Psoas muscle (tissue), 7 donors: Measurements from ENCODE around the gene JMJD1C. TPM values are rescaled to one million over a fixed set of nuclear protein-coding genes. Genes with fewer than 3 reads are reported as not detected.

Source experiments
- polyA plus RNA-seq, 3 donors: library from polyadenylated mRNA; stranded (reverse); fragments of 200-250 nt; gene quantifications; one replicate each; pipeline ENCODE4 v1.2.3, GENCODE V29; 2013
- total RNA-seq, 4 donors: library from RNA; stranded (reverse); fragmentation: NEBNext Ultra II Directional in 2 of 4; extraction: Animal tissue kit (Norgen Biotek cat#: 25700) in 2 of 4; gene quantifications; one replicate each; pipeline versions ENCODE4 v1.2.1 to v1.2.4, GENCODE V29; 2021 to 2023
- donor health status: healthy with polysubstance abuse.
- donor health status: DM: no; HTN: no; CAD: no; lungs with moderate emphysema.
- donor health status: Bipolar disorder and iron deficiency.
- donor health status: healthy.
- donor health status: DM: no; HTN: no; CAD: no.
- donor health status: DM: no; HTN: no; CAD: no.
- donor health status: DM: yes; HTN: yes; CAD: no.

Gene JMJD1C
- total and polyA plus RNA-seq, 7 donors = 17.5 to 74.4 (median 28.8) TPM

Other genes with a start within 250 kb of the JMJD1C start
- gene REEP3, start 55.4 kb upstream of the JMJD1C start, total RNA-seq = 10 to 100 TPM; 12.4 to 17.2 (median 16.5) TPM
- 10 to 100 TPM in 1 of 3 donors, 1 to 10 TPM in 2; 6.5 to 18.4 (median 8.2) TPM for gene REEP3, start 55.4 kb upstream of the JMJD1C start, polyA plus RNA-seq